Stimulated activated CD8-positive, alpha-beta memory T cell treated with anti-CD3 and anti-CD28 coated beads, Interleukin-4, amount 100 ng/mL, for 4 hours (primary cell): ENCODE results near the gene CA12.
"Not testable (repeated sequence)": the region's sequence is repeated elsewhere in the genome, so short reads cannot be mapped to it uniquely, and the experiment has no call there.

Experiments used
- DNase-seq, 2 donors: peaks; one replicate each; pipeline ENCODE4 v3.0.0-alpha.2; 2020; ENCODE audit warnings: low read depth in 2 of 2, low spot score in 1 of 2

CA12 gene

DNA sequence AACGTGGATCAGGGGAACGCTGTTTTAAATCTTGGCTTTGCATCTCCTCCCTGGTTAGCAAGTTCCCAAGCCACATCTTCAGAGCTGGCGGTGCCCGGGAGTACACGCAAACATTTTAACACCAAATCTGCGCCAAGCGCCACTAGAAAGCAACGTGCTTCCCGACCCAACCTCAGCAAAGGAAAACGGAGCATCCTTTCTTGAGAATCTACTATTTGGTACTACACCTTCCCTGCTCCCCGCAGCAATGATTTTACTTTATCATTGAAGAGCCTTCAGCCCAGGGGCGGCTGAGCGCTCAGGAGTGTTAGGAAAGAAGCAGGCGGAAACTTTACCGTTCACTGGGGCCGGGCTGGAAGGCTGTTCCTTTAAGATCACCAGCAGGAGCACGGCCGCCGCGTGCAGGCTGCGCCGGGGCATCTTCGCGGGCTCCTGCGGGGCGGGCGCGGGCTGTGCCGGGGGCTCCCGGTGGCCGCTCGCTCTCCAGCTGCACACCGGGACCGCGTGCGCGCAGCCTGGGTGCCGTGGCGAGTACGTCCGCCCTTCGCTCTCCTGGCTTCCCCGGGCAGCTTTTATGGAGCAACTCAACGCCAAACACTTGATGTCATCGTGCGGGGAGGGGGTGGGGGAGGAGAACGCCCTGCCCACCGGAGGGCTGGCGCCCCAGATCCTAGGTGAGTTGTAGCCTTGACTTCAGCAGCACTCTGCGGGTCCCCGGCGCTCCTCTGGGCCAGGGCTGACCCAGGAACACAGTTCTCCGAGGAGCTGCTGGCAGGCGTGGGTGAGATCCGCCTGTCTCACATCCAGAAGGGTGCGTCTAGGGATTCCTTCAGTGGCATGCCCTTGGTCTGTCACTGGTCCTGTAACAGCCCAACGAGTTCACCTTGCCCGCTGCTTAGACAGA is at the start of gene CA12:
Gene CA12 (minus strand): TSS at position 546 of the 904 bp plus-strand sequence. CDS start 126 bp downstream, at position 420.
- no peak for DNase-seq

GRCh38 chr15:63430766-63431451 is 49.3 kb upstream of the CA12 start:
- no peak for DNase-seq

DNA sequence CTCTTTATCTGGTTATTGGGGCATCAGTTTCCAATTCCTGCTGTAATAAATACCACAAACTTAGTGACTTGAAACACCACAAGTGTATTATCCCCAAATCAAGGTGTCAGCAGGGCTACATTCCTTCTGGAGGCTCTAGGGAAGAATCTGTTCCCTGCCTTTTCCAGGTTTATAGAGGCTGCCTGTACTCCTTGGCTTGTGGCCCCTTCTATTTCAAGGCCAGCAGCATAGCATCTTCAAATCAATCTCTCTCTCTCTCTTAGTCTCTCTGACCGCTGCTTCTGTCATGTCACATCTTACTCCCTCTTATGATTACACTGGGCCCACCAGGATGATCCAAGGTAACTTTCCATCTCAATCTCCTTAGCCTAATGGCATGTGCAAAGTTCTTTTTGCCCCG is 44.9 kb upstream of the CA12 start:
- DNase-seq: no peak

DNA sequence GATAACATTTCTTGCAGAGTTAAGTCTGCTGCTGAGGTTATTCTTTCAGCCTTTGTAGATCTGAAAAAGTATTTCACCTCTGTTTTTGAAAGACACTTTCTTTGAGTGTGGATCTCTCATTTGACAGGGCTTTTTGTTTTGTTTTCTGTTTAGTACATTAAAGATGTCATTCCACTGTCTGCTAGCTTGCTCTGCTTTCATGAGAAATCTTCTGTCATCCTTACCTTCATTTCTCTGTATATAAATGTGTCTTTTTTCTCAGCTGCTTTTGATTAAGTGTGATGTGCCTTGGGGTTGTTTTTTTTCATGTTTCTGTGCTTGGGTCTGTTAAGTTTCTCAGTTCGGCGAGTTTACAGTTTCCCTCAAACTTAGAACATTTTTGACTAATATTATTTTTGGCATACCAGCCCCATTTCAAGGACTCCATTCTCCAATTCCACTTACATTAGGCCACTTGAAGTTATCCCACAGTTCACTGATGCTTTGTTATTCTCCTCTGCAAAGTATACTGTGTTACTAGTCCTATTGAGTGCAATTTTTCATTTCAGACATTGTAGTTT is 43.9 kb upstream of the CA12 start:
- no peak for DNase-seq

DNA sequence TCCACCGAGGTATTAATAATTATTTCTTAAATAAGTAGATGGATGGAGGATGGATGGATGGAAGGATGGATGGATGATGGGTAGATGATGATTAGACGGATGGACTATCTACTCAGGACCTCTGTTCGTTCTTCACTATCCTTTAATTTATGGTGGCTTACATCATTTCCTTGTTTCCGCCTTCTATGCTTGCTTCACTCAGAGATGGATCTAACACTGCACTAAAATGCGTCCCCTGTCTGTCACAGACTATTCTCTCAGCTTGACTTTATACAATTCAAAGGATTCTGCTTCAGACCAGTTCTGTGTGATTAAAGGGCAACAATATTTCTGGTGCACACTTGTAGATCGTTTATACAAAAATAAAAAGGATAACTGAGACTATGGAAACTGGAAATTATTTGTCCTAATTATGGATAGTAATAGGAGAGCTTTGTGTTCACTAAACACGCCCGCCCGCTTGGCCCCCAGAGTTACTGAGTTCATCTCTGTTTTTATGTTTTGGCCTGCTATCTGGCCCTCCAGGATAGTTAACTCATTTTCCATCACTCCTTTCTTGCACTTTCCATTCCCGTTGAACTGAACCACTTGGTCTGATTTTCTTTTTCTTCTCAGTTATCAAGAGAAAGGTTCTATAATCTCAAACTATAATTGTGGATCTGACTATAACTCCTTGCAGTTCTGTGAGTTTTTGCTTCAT is 41.4 kb upstream of the CA12 start:
- DNase-seq: no peak

GRCh38 chr15:63421433-63421832 is 39.8 kb upstream of the CA12 start:
- DNase-seq: no peak

GRCh38 chr15:63420333-63420747 is 38.7 kb upstream of the CA12 start:
- no peak for DNase-seq

DNA sequence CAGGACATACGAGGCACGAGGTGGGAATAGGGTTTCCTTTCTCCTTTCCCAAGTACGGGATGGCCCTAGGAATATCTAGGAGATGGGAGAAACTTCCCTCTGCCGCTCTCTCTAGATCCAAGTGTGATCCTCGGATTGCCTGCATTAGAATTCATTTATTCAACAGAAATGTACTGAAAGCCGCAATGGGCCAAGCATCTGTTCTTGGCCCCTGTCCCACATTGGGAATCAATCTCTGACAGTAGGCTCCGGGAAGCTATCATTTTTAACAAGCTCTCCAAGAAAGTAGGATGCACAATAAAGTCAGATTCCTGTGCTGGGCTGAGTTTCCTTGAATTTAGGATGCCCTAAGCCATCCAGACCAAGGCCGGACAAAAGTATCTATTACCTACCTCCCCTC is 37.2 kb upstream of the CA12 start:
- DNase-seq: no peak

DNA sequence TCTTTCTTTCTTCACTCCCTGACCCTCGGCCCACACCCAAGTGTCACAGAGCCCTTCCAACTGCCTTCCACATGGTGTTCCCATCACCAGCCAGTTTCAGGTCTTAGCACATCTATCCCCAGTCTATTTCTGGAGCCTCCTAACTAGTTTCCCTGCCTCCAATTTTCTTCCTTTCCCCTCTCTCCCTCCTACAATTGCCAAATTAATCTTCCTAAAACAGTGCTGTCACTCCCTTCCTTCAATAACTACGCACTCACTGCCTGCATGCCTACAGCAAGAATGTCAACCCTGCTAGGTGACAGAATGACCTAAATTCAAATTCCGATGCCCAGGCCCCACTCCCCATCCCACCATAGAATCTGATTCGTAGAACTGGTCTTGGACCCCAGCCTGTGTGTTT is 36.1 kb upstream of the CA12 start:
- DNase-seq: no peak

DNA sequence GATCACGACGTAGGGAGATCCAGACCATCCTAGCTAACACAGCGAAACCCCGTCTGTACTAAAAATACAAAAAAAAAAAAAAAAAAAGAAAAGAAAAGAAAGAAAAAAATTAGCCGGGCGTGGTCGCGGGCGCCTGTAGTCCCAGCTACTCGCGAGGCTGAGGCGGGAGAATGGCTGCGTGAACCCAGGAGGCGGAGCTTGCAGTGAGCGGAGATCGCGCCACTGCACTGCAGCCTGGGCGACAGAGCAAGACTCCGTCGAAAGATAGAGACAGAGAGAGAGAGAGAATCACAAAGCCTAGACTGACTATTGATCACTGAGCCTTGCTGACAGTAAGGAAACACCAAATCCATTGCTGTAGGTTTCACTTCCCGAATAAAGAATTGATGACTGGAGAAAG is 35.6 kb upstream of the CA12 start:
- DNase-seq: not testable (repeated sequence)

DNA sequence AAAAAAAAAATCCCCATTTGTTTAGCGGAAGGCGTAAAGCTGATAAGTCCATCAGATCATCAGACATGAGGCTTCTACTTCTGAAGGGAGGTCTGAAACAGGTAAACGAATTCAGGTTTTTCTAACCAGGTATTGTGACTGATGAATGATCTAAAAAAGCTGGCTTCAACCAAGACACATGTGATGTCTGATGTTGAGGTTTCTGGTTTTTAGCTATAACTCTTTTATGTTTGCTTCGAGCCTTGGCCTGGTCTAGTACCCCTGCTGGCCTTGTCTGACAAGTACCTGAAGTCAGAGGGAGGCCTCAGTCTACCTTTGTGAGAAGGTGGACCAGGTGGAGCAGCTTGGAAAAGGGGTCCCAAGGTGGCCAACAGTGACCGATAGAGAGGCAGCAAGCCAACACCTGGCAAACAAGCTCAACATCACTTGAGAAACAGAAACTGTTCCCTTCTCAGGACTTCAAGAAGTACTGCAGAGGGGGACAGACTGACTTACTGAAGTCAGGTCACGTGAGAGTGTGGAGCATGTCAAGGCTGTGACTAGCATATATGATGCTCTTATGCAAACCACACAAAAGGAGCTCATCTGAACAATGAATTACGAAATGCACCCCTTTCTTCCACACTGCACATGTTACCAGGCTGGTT is 33.0 kb upstream of the CA12 start:
- DNase-seq: no peak

- DNase-seq: no peak
Observed at GRCh38 chr15:63412551-63412950, 30.9 kb upstream of the CA12 start.

GRCh38 chr15:63411866-63412265 is 30.2 kb upstream of the CA12 start:
- no peak for DNase-seq

DNA sequence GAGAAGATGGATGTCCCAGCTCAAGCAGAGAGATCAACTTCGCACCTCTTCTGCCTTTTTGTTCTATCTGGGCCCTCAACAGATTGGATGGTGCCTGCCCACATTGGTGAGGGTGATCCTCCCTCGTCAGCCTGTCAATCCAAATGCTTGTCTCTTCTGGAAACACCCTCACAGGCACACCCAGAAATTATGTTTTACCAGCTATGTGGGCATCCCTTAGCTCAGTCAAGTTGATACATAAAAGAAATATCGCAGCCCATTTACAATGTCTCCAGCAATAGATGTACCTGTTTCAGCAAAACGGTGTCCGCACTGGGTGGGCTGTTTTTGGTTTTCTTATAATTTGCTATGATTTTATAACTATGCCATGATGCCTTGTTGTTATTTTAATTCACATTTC is 27.5 kb upstream of the CA12 start:
- no peak for DNase-seq

- no peak for DNase-seq
Observed at GRCh38 chr15:63408524-63408923, 26.9 kb upstream of the CA12 start.

DNA sequence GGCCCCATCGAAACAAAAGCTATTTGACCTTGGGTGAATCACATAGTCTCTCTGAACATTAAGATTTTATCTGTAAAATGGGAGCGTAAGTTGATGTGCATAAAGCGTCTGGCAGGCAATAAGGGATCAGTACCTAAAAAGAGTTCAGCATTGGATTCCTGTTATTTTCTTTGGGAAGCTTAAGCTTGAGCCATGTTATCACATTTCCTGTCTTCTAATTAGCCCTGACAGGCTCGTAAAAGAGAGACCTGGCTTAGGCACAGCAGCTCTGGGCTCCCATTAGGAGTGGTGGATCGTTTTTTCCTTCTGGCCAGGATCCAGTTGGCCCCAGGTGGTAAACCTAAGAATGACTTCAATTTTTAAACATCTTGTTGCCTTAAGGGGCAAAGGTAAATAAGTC is 26.0 kb upstream of the CA12 start:
- no peak for DNase-seq

GRCh38 chr15:63405683-63406390 is 24.2 kb upstream of the CA12 start:
- DNase-seq: no peak

DNA sequence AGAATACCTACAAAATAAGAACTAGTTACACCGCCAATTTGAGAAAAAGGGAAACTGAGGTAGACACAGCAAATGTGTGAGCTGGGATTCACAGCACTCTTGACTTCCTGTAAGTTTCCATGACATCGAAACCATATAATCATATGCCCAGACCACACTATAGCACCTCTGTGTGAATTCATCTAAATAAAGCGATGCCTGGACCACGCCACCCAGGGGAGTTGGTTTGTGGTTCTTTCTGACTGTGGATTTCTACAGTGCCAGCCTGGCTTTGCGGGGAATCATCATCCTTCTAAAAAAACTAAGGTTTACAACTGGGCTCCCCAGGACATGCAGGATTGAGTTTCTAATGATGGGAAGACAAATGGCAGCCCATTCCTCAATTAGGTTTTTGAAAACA is 23.5 kb upstream of the CA12 start:
- no peak for DNase-seq

- DNase-seq: no peak
Observed at GRCh38 chr15:63403254-63403945, 21.8 kb upstream of the CA12 start.
